PC-9 (cell line): Measurements from ENCODE around the gene DIDO1. TPM values are rescaled to one million over a fixed set of nuclear protein-coding genes. Genes with fewer than 3 reads are reported as not detected.

Experiments
- BruUV-seq: library from RNA; stranded (reverse); fragments of 400-500 nt; replicated peaks from 2 replicates; lab custom pipeline; 2021; lab: Mats Ljungman, UMichigan
- CTCF ChIA-PET: fragments of 300-600 bp; sonication (Branson Sonifier 250); formaldehyde crosslinking; loops from one replicate; lab custom pipeline; 2022; ENCODE audit warnings: antibody characterized with exemption; lab: Charles Lee
- POLR2A ChIA-PET: fragments of 300-600 bp; sonication (Branson Sonifier 250); formaldehyde crosslinking; loops from one replicate; lab custom pipeline; 2022; ENCODE audit warnings: antibody characterized with exemption; ENCODE audit not compliant: unreplicated experiment; lab: Charles Lee
- DNase-seq, 2 experiments: peaks; one replicate each; pipeline versions ENCODE4 v3.0.0 to v3.0.0-alpha.2; 2015 to 2022; ENCODE audit warnings: mixed read lengths in 1 of 2
- H2AFZ ChIP-seq: fragments of 200-600 bp; sonication (generic); 2 replicates; pipeline ENCODE4 v1.8.1; 2017; ENCODE audit warnings: antibody characterized with exemption
- H3F3A ChIP-seq: fragments of 200-600 bp; sonication (generic); 2 replicates; pipeline ENCODE4 v1.8.1; 2017; ENCODE audit warnings: antibody characterized with exemption, mild to moderate bottlenecking, low read depth; ENCODE audit not compliant: insufficient read depth
- H3K27ac ChIP-seq: fragments of 200-600 bp; sonication (generic); 2 replicates; pipeline ENCODE4 v1.6.1; 2016; ENCODE audit warnings: mixed run types
- H3K27me3 ChIP-seq: fragments of 200-600 bp; sonication (generic); 2 replicates; pipeline ENCODE4 v1.6.1; 2016; ENCODE audit warnings: low read depth, mixed run types; ENCODE audit not compliant: insufficient read depth
- H3K36me3 ChIP-seq: fragments of 200-600 bp; sonication (generic); 2 replicates; pipeline ENCODE4 v1.6.1; 2016; ENCODE audit warnings: low read depth, mixed run types
- H3K4me1 ChIP-seq: fragments of 200-600 bp; sonication (generic); replicated peaks from 2 replicates; pipeline ENCODE4 v1.6.1; 2016; ENCODE audit warnings: mixed run types; ENCODE audit not compliant: insufficient read depth
- H3K4me2 ChIP-seq: fragments of 200-600 bp; sonication (generic); 2 replicates; pipeline ENCODE4 v1.6.1; 2017; ENCODE audit warnings: mixed run types
- H3K4me3 ChIP-seq: fragments of 200-600 bp; sonication (generic); 2 replicates; pipeline ENCODE4 v1.6.1; 2016; ENCODE audit warnings: mixed run types
- H3K79me2 ChIP-seq: fragments of 200-600 bp; sonication (generic); 2 replicates; pipeline ENCODE4 v1.6.1; 2017; ENCODE audit warnings: low read depth, mixed run types
- H3K9me2 ChIP-seq: fragments of 200-600 bp; sonication (generic); 2 replicates; pipeline ENCODE4 v1.8.1; 2017; ENCODE audit warnings: mild to moderate bottlenecking; ENCODE audit not compliant: insufficient read depth
- H3K9me3 ChIP-seq: fragments of 200-600 bp; sonication (generic); 2 replicates; pipeline ENCODE4 v1.8.1; 2016; ENCODE audit warnings: low read depth; ENCODE audit not compliant: insufficient read depth
- H4K20me1 ChIP-seq: fragments of 200-600 bp; sonication (generic); 2 replicates; pipeline ENCODE4 v1.8.1; 2017; ENCODE audit not compliant: insufficient read depth
- CTCF ChIP-seq: fragments of 200-600 bp; sonication (generic); conservative IDR thresholded peaks from 2 replicates; pipeline ENCODE4 v1.6.1; 2017; ENCODE audit warnings: mixed run types, antibody characterized with exemption, mild to moderate bottlenecking, moderate library complexity
- EZH2 ChIP-seq: fragments of 200-600 bp; sonication (generic); IDR thresholded peaks from 2 replicates; pipeline ENCODE4 v1.8.0; 2017; ENCODE audit warnings: antibody characterized with exemption, low read depth
- intact Hi-C: fragments of 100-400 bp; cut with micrococcal nuclease; formaldehyde crosslinking; loops from one replicate; pipeline ENCODE4 v1.10.0; 2022; ENCODE audit not compliant: unreplicated experiment
- total RNA-seq: library from RNA; stranded (reverse); gene quantifications from 2 replicates; pipeline ENCODE4 v1.2.3, GENCODE V29; 2021

Gene DIDO1
- total RNA-seq, 1 experiment from 2014 or later: 61.4 TPM

- POLR2A ChIA-PET: no interaction called here
Measured at GRCh38 chr20:62943396-62943795, 17.1 kb upstream of the DIDO1 start.

GRCh38 chr20:62942456-62942855, 16.2 kb upstream of the DIDO1 start:
- H3K4me2 ChIP-seq: no peak overlapping the region
- no peak overlapping the region for H3K27ac ChIP-seq
- H3K27me3 ChIP-seq: no peaks in the 10 kb centered on the region
- H3K4me1 ChIP-seq: peaks cover 10% of the 10 kb centered on the region
- H3K4me3 ChIP-seq: no peak overlapping the region
- H3K9me3 ChIP-seq: no peaks in the 10 kb centered on the region
- peaks cover 50% of the 10 kb centered on the region for H3K79me2 ChIP-seq
- CTCF ChIA-PET: no interaction called here
- intact Hi-C loops: no loop called here
- no TSS peak for BruUV-seq
- DNase-seq: no peak
- no peak overlapping the region for H2AFZ ChIP-seq
- H3K9me2 ChIP-seq: no peaks in the 10 kb centered on the region
- H3F3A ChIP-seq: peaks cover 22% of the 10 kb centered on the region; the same call in 1 of the 2 replicates
- TF ChIP-seq EZH2: no peak
- no peak for TF ChIP-seq CTCF
- H3K36me3 ChIP-seq: peaks cover 32% of the 10 kb centered on the region
- POLR2A ChIA-PET: no interaction called here
- peaks cover 63% of the 10 kb centered on the region for H4K20me1 ChIP-seq

More at GRCh38 chr20:62943396-62943795, 17.1 kb upstream of the DIDO1 start:
- no peaks in the 10 kb centered on the region for H3K9me2 ChIP-seq
- no peak overlapping the region for H3K27ac ChIP-seq
- no peak overlapping the region for H2AFZ ChIP-seq
- intact Hi-C loops: no loop called here
- peaks cover 69% of the 10 kb centered on the region for H4K20me1 ChIP-seq
- H3K36me3 ChIP-seq: peaks cover 34% of the 10 kb centered on the region
- H3K79me2 ChIP-seq: peaks cover 46% of the 10 kb centered on the region
- no peak for DNase-seq
- peaks cover 10% of the 10 kb centered on the region for H3K4me1 ChIP-seq
- no peak overlapping the region for H3K4me2 ChIP-seq
- BruUV-seq: no TSS peak
- no peaks in the 10 kb centered on the region for H3K27me3 ChIP-seq
- H3K4me3 ChIP-seq: no peak overlapping the region
- H3K9me3 ChIP-seq: no peaks in the 10 kb centered on the region
- CTCF ChIA-PET: no interaction called here
- H3F3A ChIP-seq: peaks cover 20% of the 10 kb centered on the region; the same call in 1 of the 2 replicates
- TF ChIP-seq CTCF (no peak), EZH2 (no peak)

GRCh38 chr20:62941792-62942191, 15.5 kb upstream of the DIDO1 start:
- intact Hi-C loops: no loop called here
- peaks cover 57% of the 10 kb centered on the region for H3K79me2 ChIP-seq
- no peaks in the 10 kb centered on the region for H3K9me2 ChIP-seq
- BruUV-seq: no TSS peak
- H4K20me1 ChIP-seq: peaks cover 57% of the 10 kb centered on the region
- H3K36me3 ChIP-seq: peaks cover 31% of the 10 kb centered on the region
- H2AFZ ChIP-seq: no peak overlapping the region
- H3K4me1 ChIP-seq: peaks cover 10% of the 10 kb centered on the region
- no peak overlapping the region for H3K4me3 ChIP-seq
- POLR2A ChIA-PET: no interaction called here
- TF ChIP-seq CTCF (no peak), EZH2 (no peak)
- CTCF ChIA-PET: no interaction called here
- H3K27ac ChIP-seq: no peak overlapping the region
- peaks cover 22% of the 10 kb centered on the region; the same call in 1 of the 2 replicates for H3F3A ChIP-seq
- no peaks in the 10 kb centered on the region for H3K9me3 ChIP-seq
- no peak overlapping the region for H3K4me2 ChIP-seq
- DNase-seq: no peak
- no peaks in the 10 kb centered on the region for H3K27me3 ChIP-seq
